ENCODE results near the gene PDZD8. TPM values are rescaled to one million over a fixed set of nuclear protein-coding genes. Genes with fewer than 3 reads are reported as not detected.

The PDZD8 gene
- total and polyA plus RNA-seq, 2 donors (not counting 3 experiments of a cell fraction or from before 2014, with no cell fraction given) = 5.9 to 22.6 TPM

GRCh38 chr10:117370205-117370604 is 5.0 kb downstream of the PDZD8 start:
- TF ChIP-seq POLR2A (IDR thresholded peaks at IDR 0.05; ENCODE audit: low read depth, low read length) (no peak), POLR2AphosphoS5 (IDR thresholded peaks at IDR 0.05; ENCODE audit: insufficient read depth, low read depth, low read length) (no peak), EZH2 (IDR thresholded peaks at IDR 0.05; ENCODE audit: borderline replicate concordance, low read depth, low read length, severe bottlenecking) (no peak), CTCF (IDR thresholded peaks at IDR 0.05; ENCODE audit: extremely low read depth in 1 of 2, insufficient read depth in 1 of 2, low read depth in 1 of 2, low read length in 2 of 2) (no peak), JUN (IDR thresholded peaks at IDR 0.05; ENCODE audit: borderline replicate concordance, insufficient read depth, insufficient read length, low read depth) (no peak), MAX (IDR thresholded peaks at IDR 0.05; ENCODE audit: insufficient read depth, insufficient read length) (no peak), FOS (IDR thresholded peaks at IDR 0.05; ENCODE audit: borderline replicate concordance, insufficient read depth, low read length) (no peak), MYC (IDR thresholded peaks at IDR 0.05; ENCODE audit: low read depth, low read length) (no peak), GATA2 (IDR thresholded peaks at IDR 0.05; ENCODE audit: insufficient read depth, insufficient read length, low read depth, low read length) (no peak)
- CTCF ChIA-PET = interaction anchor here (0.9 to 1.7 kb wide), 4 partner anchors 50 to 154 kb away, joined by 3 to 5 read pairs (median 3); no protein-coding TSS in a partner anchor
- Histone ChIP-seq H3K36me3 (ENCODE audit: control insufficient read depth in 2 of 2, extremely low read depth in 1 of 2, insufficient read depth in 2 of 2, low read length in 2 of 2) (no peaks in the 10 kb centered on the region), H3K4me3 (replicated peaks in 1 of 3; ENCODE audit: insufficient read depth in 1 of 3, low read depth in 1 of 3, low read length in 3 of 3) (no peak overlapping the region), H3K79me2 (ENCODE audit: control insufficient read depth, insufficient read depth, low read length) (peaks cover 94% of the 10 kb centered on the region), H3K27me3 (ENCODE audit: control insufficient read depth in 2 of 2, insufficient read depth in 2 of 2, low read length in 2 of 2) (no peaks in the 10 kb centered on the region), H4K20me1 (replicated peaks; ENCODE audit: control insufficient read depth, extremely low read depth, insufficient read depth, low read length) (peaks cover 13% of the 10 kb centered on the region), H3K9me3 (replicated peaks; ENCODE audit: control insufficient read depth, insufficient read depth, low read length) (no peaks in the 10 kb centered on the region), H3K27ac (ENCODE audit: insufficient read depth, low read depth, low read length) (no peak overlapping the region), H3K4me1 (ENCODE audit: control insufficient read depth, extremely low read depth, insufficient read depth, low read length) (peaks cover 23% of the 10 kb centered on the region), H3K9ac (replicated peaks; ENCODE audit: extremely low read depth, insufficient read depth, low read length) (no peak overlapping the region), H2AFZ (ENCODE audit: low read depth, low read length) (no peak overlapping the region), H3K4me2 (ENCODE audit: insufficient read depth, low read length) (no peak overlapping the region), H3K9me1 (replicated peaks; ENCODE audit: control insufficient read depth, extremely low read depth, insufficient read depth, low read length) (no peaks in the 10 kb centered on the region)
- intact Hi-C loops (cut with micrococcal nuclease) = loop anchor here (10.0 kb wide), 2 partner anchors 365 to 1385 kb away; partner anchors contain the start of genes CACUL1 and SHTN1
- FAIRE-seq = no peak
- no peak for DNase-seq (ENCODE audit: low read depth, low spot score)
- BruUV-seq (replicated peaks) = no TSS peak
- POLR2A ChIA-PET = no interaction called here
- dilution Hi-C loops (cut with MboI; ENCODE audit: extremely low pct_ligation_motif_present, low sequenced_read_pairs) = no loop called here
